ENCODE results near the gene TRRAP.

The TRRAP gene

GRCh38 chr7:98978672-98979071 is 100.3 kb downstream of the TRRAP start:
- peaks cover 43 to 99% of the 10 kb centered on the region in 2 experiments for H3K36me3 ChIP-seq (ENCODE audit: control insufficient read depth in 2 of 2, insufficient read depth in 1 of 2, low read length in 2 of 2)
- no peak overlapping the region for H3K4me3 ChIP-seq (ENCODE audit: low read depth, low read length)
- no peaks in the 10 kb centered on the region for H3K9me3 ChIP-seq (ENCODE audit: control insufficient read depth, insufficient read depth, low read depth, low read length)
- ChIA-PET POLR2A (no interaction called here), CTCF (no interaction called here)
- H3K27ac ChIP-seq (ENCODE audit: extremely low read depth, low read depth, low read length): no peak overlapping the region
- no peaks in the 10 kb centered on the region for H3K4me1 ChIP-seq (ENCODE audit: control insufficient read depth, insufficient read depth, low read length)
- no peak for TF ChIP-seq ZSCAN18 (tag by site-specific recombination; IDR thresholded peaks at IDR 0.05)
- no peak for TF ChIP-seq ZNF280D (tag by site-specific recombination; IDR thresholded peaks at IDR 0.05)
- TF ChIP-seq BCL11B (tag by site-specific recombination; IDR thresholded peaks at IDR 0.05; ENCODE audit: low read depth): no peak
- TF ChIP-seq ZNF830 (tag by site-specific recombination; IDR thresholded peaks at IDR 0.05; ENCODE audit: low read depth): no peak
- TF ChIP-seq ZNF623 (tag by site-specific recombination; IDR thresholded peaks at IDR 0.05): no peak
- TF ChIP-seq ZFHX2 (tag by site-specific recombination; conservative IDR thresholded peaks at IDR 0.05): no peak
- TF ChIP-seq ZNF658 (tag by site-specific recombination; IDR thresholded peaks at IDR 0.05): no peak
- no peak for TF ChIP-seq ZFP69B (tag by site-specific recombination; IDR thresholded peaks at IDR 0.05)
- TF ChIP-seq ELK4 (IDR thresholded peaks at IDR 0.05; ENCODE audit: borderline replicate concordance, low read depth, low read length): no peak
- TF ChIP-seq ZNF629 (tag by site-specific recombination; IDR thresholded peaks at IDR 0.05): no peak
- TF ChIP-seq REST (tag by site-specific recombination; IDR thresholded peaks at IDR 0.05): no peak
- no peak for TF ChIP-seq ZNF549 (tag by site-specific recombination; IDR thresholded peaks at IDR 0.05)
- TF ChIP-seq ZNF654 (tag by site-specific recombination; IDR thresholded peaks at IDR 0.05; ENCODE audit: low read depth): no peak
- no peak for TF ChIP-seq SCRT2 (tag by site-specific recombination; IDR thresholded peaks at IDR 0.05)
- TF ChIP-seq ZFP3 (tag by site-specific recombination; IDR thresholded peaks at IDR 0.05; ENCODE audit: low read depth): no peak
- TF ChIP-seq ZNF311 (tag by site-specific recombination; IDR thresholded peaks at IDR 0.05; ENCODE audit: borderline replicate concordance): no peak

- CTCF ChIA-PET: no interaction called here
- peaks cover 48 to 97% of the 10 kb centered on the region in 2 experiments for H3K36me3 ChIP-seq (ENCODE audit: control insufficient read depth in 2 of 2, insufficient read depth in 1 of 2, low read length in 2 of 2)
- no peaks in the 10 kb centered on the region for H3K9me3 ChIP-seq (ENCODE audit: control insufficient read depth, insufficient read depth, low read depth, low read length)
- H3K4me3 ChIP-seq (ENCODE audit: low read depth, low read length): no peak overlapping the region
- H3K27ac ChIP-seq (ENCODE audit: extremely low read depth, low read depth, low read length): no peak overlapping the region
- POLR2A ChIA-PET: no interaction called here
- H3K4me1 ChIP-seq (ENCODE audit: control insufficient read depth, insufficient read depth, low read length): no peaks in the 10 kb centered on the region
- TF ChIP-seq ZNF18 (tag by site-specific recombination; IDR thresholded peaks at IDR 0.05) (no peak), GLI4 (tag by site-specific recombination; IDR thresholded peaks at IDR 0.05) (no peak), ZNF354C (tag by site-specific recombination; IDR thresholded peaks at IDR 0.05; ENCODE audit: borderline replicate concordance, low read depth) (no peak), ZFP69B (tag by site-specific recombination; IDR thresholded peaks at IDR 0.05) (no peak), ZNF488 (tag by site-specific recombination; IDR thresholded peaks at IDR 0.05) (no peak), HIC1 (tag by site-specific recombination; IDR thresholded peaks at IDR 0.05) (no peak)
These were observed 103.4 kb downstream of the TRRAP start for GRCh38 chr7:98981701-98982100.

All from HEK293 (cell line).